ENCODE measurements around the gene PLD4. TPM values are rescaled to one million over a fixed set of nuclear protein-coding genes. Genes with fewer than 3 reads are reported as not detected.
"Not testable (repeated sequence)": the region's sequence is repeated elsewhere in the genome, so short reads cannot be mapped to it uniquely, and the experiment has no call there.

Gene PLD4
- total RNA-seq, 1 experiment from 2014 or later = not detected

DNA sequence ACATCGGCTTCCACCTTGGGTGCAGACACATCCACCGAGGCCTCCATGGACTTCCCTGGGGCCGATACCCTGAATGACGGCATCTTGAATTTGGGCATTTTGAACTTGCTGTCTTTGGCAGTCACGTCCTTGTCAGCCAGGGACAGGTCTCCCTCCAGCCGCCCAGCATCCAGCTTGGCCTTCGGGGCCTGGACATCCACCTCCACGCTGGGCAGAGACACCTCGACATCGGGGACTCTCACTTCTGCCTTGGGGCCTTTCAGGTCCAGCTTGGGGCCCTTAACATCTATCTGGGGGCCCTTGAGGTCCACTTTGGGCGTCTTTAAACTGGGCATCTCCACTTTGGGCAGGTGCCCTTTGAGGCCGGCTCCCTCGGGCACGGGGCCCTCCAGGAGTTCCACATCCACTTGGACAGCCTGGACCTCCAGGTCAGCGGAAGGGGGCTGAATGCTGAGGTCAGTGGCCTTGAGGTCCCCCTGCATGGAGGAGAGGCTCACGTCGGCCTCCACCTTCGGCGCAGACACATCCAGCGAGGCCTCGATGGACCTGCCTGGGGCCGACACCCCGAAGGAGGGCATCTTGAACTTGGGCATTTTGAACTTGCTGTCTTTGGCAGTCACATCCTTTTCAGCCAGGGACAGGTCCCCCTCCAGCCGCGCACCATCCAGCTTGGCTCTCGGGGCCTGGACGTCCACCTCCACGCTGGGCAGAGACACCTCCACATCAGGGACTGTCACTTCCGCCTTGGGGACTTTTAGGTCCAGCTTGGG is 19.9 kb downstream of the PLD4 start:
- H3K4me3 ChIP-seq; H3K4me2 ChIP-seq; POLR2A ChIA-PET (ENCODE audit: unreplicated experiment); H3K9me2 ChIP-seq (ENCODE audit: insufficient read depth); H3K36me3 ChIP-seq (ENCODE audit: low read depth); H4K20me1 ChIP-seq (ENCODE audit: insufficient read depth); H3K4me1 ChIP-seq (replicated peaks; ENCODE audit: insufficient read depth); DNase-seq; H3K27me3 ChIP-seq (ENCODE audit: insufficient read depth, low read depth); BruUV-seq (replicated peaks); intact Hi-C loops (cut with micrococcal nuclease; ENCODE audit: unreplicated experiment); H3K27ac ChIP-seq; H3K9me3 ChIP-seq (ENCODE audit: insufficient read depth, low read depth); H3K79me2 ChIP-seq (ENCODE audit: low read depth); H3F3A ChIP-seq (ENCODE audit: insufficient read depth, low read depth); H2AFZ ChIP-seq; CTCF ChIA-PET: not testable (repeated sequence)

- CTCF ChIA-PET = not testable (repeated sequence)
Observed at GRCh38 chr14:104945266-104945665, 20.6 kb downstream of the PLD4 start.

DNA sequence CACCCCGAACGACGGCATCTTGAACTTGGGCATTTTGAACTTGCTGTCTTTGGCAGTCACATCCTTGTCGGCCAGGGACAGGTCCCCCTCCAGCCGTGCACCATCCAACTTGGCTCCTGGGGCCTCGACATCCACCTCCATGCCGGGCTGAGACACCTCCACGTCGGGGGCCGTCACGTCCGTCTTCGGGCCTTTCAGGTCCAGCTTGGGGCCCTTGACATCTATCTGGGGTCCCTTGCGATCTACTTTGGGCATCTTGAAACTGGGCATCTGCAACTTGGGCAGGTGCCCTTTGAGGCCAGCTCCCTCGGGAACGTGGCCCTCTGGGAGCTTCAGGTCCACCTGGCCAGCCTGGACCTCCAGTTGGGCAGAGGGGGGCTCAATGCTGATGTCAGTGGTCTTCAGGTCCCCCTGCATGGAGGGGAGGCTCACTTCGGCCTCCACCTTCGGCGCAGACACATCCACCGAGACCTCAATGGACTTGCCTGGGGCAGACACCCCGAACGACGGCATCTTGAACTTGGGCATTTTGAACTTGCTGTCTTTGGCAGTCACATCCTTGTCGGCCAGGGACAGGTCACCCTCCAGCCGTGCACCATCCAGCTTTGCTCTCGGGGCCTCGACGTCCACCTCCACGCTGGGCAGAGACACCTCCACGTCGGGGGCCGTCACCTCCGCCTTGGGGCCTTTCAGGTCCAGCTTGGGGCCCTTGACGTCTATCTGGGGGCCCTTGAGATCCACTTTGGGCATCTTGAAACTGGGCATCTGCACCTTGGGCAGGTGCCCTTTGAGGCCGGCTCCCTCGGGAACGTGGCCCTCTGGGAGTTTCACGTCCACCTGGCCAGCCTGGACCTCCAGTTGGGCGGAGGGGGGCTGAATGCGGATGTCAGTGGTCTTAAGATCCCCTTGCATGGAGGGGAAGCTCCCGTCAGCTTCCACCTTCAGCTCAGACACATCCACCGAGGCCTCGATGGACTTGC is 21.6 kb downstream of the PLD4 start:
- BruUV-seq (replicated peaks); H3K79me2 ChIP-seq (ENCODE audit: low read depth); H3K9me2 ChIP-seq (ENCODE audit: insufficient read depth); H3K4me2 ChIP-seq; H3K9me3 ChIP-seq (ENCODE audit: insufficient read depth, low read depth); CTCF ChIA-PET; POLR2A ChIA-PET (ENCODE audit: unreplicated experiment); H3F3A ChIP-seq (ENCODE audit: insufficient read depth, low read depth); H4K20me1 ChIP-seq (ENCODE audit: insufficient read depth); H3K36me3 ChIP-seq (ENCODE audit: low read depth); H3K27ac ChIP-seq; H2AFZ ChIP-seq; intact Hi-C loops (cut with micrococcal nuclease; ENCODE audit: unreplicated experiment); DNase-seq; H3K27me3 ChIP-seq (ENCODE audit: insufficient read depth, low read depth); H3K4me3 ChIP-seq; H3K4me1 ChIP-seq (replicated peaks; ENCODE audit: insufficient read depth): not testable (repeated sequence)

More at GRCh38 chr14:104945266-104945665, 20.6 kb downstream of the PLD4 start:
- H3K4me3 ChIP-seq; BruUV-seq (replicated peaks); H2AFZ ChIP-seq; H3K9me2 ChIP-seq (ENCODE audit: insufficient read depth); H3K4me1 ChIP-seq (replicated peaks; ENCODE audit: insufficient read depth); intact Hi-C loops (cut with micrococcal nuclease; ENCODE audit: unreplicated experiment); H3K79me2 ChIP-seq (ENCODE audit: low read depth); H3K4me2 ChIP-seq; POLR2A ChIA-PET (ENCODE audit: unreplicated experiment); H3F3A ChIP-seq (ENCODE audit: insufficient read depth, low read depth); H3K27me3 ChIP-seq (ENCODE audit: insufficient read depth, low read depth); H4K20me1 ChIP-seq (ENCODE audit: insufficient read depth); DNase-seq; H3K36me3 ChIP-seq (ENCODE audit: low read depth); H3K9me3 ChIP-seq (ENCODE audit: insufficient read depth, low read depth); H3K27ac ChIP-seq: not testable (repeated sequence)

- H2AFZ ChIP-seq; H3F3A ChIP-seq (ENCODE audit: insufficient read depth, low read depth); H3K79me2 ChIP-seq (ENCODE audit: low read depth); H3K27ac ChIP-seq; H3K9me2 ChIP-seq (ENCODE audit: insufficient read depth); intact Hi-C loops (cut with micrococcal nuclease; ENCODE audit: unreplicated experiment); BruUV-seq (replicated peaks); H3K36me3 ChIP-seq (ENCODE audit: low read depth); DNase-seq; H4K20me1 ChIP-seq (ENCODE audit: insufficient read depth); H3K4me3 ChIP-seq; POLR2A ChIA-PET (ENCODE audit: unreplicated experiment); CTCF ChIA-PET; H3K9me3 ChIP-seq (ENCODE audit: insufficient read depth, low read depth); H3K27me3 ChIP-seq (ENCODE audit: insufficient read depth, low read depth); H3K4me2 ChIP-seq; H3K4me1 ChIP-seq (replicated peaks; ENCODE audit: insufficient read depth): not testable (repeated sequence)
Observed at GRCh38 chr14:104947201-104947600, 22.5 kb downstream of the PLD4 start.

DNA sequence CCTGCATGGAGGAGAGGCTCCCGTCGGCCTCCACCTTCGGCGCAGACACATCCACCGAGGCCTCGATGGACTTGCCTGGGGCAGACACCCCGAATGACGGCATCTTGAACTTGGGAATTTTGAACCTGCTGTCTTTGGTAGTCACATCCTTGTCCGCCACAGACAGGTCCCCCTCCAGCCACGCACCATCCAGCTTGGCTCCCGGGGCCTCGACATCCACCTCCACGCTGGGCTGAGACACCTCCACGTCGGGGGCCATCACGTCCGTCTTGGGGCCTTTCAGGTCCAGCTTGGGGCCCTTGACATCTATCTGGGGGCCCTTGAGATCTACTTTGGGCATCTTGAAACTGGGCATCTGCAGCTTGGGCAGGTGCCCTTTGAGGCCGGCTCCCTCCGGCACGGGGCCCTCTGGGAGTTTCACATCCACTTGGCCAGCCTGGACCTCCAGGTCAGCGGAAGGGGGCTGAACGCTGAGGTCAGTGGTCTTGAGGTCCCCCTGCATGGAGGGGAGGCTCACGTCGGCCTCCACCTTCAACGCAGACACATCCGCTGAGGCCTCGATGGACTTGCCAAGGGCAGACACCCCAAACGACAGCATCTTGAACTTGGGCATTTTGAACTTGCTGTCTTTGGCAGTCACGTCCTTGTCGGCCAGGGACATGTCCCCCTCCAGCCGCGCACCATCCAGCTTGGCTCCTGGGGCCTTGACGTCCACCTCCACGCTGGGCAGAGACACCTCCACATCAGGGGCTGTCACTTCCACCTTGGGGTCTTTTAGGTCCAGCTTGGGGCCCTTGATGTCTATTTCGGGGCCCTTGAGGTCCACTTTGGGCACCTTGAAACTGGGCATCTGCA is 23.4 kb downstream of the PLD4 start:
- H3K79me2 ChIP-seq (ENCODE audit: low read depth); H3K9me3 ChIP-seq (ENCODE audit: insufficient read depth, low read depth); H3K4me3 ChIP-seq; BruUV-seq (replicated peaks); H3K4me1 ChIP-seq (replicated peaks; ENCODE audit: insufficient read depth); DNase-seq; H3K4me2 ChIP-seq; H4K20me1 ChIP-seq (ENCODE audit: insufficient read depth); H3K27me3 ChIP-seq (ENCODE audit: insufficient read depth, low read depth); H3K27ac ChIP-seq; CTCF ChIA-PET; H3K9me2 ChIP-seq (ENCODE audit: insufficient read depth); H3F3A ChIP-seq (ENCODE audit: insufficient read depth, low read depth); POLR2A ChIA-PET (ENCODE audit: unreplicated experiment); H2AFZ ChIP-seq; intact Hi-C loops (cut with micrococcal nuclease; ENCODE audit: unreplicated experiment); H3K36me3 ChIP-seq (ENCODE audit: low read depth): not testable (repeated sequence)

All from PC-9 (cell line).